Cardiac fibroblast (primary cell): ENCODE data around the gene KRT76.

ENCODE experiments used
- DNase-seq, 2 donors: peaks; one replicate each; pipeline versions ENCODE4 v3.0.0 to v3.0.0-alpha.2; 2010; ENCODE audit warnings: low read depth in 2 of 2
- H3K4me3 ChIP-seq, 2 donors: replicated peaks in 1 of 2; 1 replicate in 1 of 2; 2 replicates in 1 of 2; pipeline ENCODE4 v1.5.1; 2011; ENCODE audit warnings: low read depth in 2 of 2, low read length in 2 of 2, mild to moderate bottlenecking in 2 of 2, moderate library complexity in 1 of 2
- TF ChIP-seq, protein P1 (sequence below): IDR thresholded peaks from one replicate; pipeline ENCODE4 v1.5.1; 2011; ENCODE audit warnings: low read depth, mild to moderate bottlenecking, low read length, inconsistent platforms

The KRT76 gene

DNA sequence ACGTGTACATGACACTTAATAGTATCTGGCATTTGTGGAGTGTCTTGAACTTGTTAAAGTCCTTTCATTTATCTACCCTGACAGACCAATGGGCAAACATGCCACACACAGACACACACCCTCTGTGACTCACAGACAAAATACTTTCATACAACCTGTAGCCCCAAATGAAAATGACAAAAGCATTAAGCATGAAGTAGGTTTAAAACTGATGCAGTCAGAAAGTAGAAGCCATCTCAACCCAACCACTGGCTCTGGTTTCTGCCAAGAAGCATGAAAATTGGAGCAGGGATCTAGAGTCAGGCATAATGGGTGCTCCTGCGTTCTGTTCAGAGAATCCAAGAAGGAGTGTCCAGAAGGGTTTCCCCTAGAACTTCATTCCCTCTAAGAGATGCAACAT lies 50.7 kb downstream of the KRT76 start:
- no peak overlapping the region for H3K4me3 ChIP-seq
- no peak for DNase-seq
- TF ChIP-seq, protein P1, sequence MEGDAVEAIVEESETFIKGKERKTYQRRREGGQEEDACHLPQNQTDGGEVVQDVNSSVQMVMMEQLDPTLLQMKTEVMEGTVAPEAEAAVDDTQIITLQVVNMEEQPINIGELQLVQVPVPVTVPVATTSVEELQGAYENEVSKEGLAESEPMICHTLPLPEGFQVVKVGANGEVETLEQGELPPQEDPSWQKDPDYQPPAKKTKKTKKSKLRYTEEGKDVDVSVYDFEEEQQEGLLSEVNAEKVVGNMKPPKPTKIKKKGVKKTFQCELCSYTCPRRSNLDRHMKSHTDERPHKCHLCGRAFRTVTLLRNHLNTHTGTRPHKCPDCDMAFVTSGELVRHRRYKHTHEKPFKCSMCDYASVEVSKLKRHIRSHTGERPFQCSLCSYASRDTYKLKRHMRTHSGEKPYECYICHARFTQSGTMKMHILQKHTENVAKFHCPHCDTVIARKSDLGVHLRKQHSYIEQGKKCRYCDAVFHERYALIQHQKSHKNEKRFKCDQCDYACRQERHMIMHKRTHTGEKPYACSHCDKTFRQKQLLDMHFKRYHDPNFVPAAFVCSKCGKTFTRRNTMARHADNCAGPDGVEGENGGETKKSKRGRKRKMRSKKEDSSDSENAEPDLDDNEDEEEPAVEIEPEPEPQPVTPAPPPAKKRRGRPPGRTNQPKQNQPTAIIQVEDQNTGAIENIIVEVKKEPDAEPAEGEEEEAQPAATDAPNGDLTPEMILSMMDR: no peak

GRCh38 chr12:52724384-52724783 lies 52.8 kb downstream of the KRT76 start:
- TF ChIP-seq, protein P1: no peak
- H3K4me3 ChIP-seq: no peak overlapping the region
- DNase-seq: no peak

DNA sequence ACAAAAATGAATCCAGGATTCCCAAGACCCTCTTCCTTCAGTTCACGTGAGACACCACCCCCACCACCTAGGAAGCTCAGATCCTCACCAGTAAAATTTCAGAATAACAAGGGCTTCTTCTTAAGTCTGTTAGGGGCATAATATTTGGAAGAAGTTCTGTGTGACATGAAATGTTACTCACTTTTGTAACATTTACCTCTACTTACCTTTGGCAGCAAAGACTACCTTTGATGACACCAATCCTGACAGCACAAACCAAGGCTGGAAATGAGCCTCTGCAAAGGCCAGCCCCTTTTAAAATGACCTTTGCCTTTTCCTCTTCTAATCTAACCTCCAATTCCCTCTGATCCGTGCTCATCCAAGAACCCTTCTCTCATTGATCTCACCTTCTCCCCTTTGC lies 54.5 kb downstream of the KRT76 start:
- TF ChIP-seq, protein P1: no peak
- no peak for DNase-seq
- H3K4me3 ChIP-seq: no peak overlapping the region

DNA sequence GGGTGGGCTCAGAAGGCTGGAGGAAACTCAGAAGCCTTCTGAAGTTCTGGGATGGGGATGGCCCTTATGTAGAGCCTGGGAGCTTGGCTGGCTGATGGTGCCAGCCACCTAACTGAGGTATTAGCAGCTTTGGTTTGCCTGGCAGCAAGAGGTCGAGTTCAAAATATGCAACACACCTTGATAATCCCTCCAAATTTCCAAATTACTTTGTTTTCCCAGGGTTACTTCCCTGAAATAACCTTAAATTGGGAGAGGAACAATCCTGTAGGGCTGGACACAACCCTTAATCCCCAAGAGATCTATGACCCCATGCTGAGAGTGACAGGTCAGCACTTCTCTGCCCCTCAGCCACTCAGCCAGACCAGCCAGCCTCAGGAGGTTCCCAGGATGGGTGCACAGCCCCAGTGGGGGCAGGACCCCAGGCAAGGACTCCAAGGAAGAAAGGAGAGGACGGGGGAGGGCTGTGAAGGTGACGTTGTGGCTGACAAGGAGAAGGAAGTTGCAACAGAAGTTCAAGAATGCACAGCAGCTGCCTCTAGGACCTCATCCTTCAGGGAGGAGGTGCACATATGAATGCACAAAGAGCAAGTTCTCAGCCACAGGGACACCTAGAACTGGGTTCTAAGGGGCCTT lies 55.2 kb downstream of the KRT76 start:
- no peak overlapping the region for H3K4me3 ChIP-seq
- TF ChIP-seq, protein P1: no peak
- DNase-seq: no peak

GRCh38 chr12:52720365-52720886 lies 56.7 kb downstream of the KRT76 start:
- TF ChIP-seq, protein P1: no peak
- H3K4me3 ChIP-seq: no peak overlapping the region
- no peak for DNase-seq
